ENCODE measurements around the gene GSTO2.

The GSTO2 gene

DNA sequence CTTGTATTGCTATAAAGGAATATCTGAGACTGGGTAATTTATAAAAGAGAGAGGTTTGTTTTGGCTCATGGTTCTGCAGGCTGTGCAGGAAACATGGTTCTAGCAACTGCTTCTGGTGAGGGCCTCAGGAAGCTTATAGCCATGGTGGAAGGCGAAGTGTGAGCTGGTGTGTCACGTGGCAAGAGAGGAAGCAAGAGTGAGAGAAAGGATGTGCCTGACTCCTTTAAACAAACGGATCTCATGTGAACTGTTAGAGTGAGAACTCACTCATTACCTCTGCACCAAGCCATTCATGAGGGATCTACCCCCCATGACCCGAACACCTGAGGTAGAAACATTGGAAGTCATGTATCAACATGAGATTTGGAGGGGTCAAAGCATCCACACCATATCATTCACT lies 77.0 kb downstream of the GSTO2 start:
- DNase-seq, result no peak

- DNase-seq, result no peak
These were observed 78.5 kb downstream of the GSTO2 start for GRCh38 chr10:104347295-104348045.

GRCh38 chr10:104348601-104349000 lies 79.6 kb downstream of the GSTO2 start:
- DNase-seq, result no peak

DNA sequence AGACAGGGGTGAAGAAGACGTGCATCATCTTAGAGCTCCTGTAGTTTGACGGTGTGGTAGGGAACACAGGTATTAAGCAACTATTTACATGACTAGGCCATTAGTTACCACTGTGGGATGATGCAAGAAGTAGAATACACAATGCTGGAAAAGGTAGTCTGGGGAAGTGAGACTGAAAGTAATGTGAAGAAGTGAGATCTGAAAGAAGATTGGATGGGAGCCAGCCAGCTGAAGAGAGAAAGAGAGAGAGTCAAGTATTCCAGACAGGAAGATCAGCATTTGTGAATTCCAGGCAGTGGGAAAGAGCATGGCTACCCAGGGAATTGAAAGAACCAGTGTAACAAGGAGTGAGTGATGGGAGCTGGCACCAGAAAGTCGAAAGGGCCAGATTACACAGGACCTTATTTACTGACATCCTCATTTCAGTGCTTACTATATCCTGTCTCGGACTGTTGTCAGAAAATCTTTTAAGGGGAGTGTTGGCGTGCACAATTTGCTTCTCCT lies 80.7 kb downstream of the GSTO2 start:
- no peak for DNase-seq

DNA sequence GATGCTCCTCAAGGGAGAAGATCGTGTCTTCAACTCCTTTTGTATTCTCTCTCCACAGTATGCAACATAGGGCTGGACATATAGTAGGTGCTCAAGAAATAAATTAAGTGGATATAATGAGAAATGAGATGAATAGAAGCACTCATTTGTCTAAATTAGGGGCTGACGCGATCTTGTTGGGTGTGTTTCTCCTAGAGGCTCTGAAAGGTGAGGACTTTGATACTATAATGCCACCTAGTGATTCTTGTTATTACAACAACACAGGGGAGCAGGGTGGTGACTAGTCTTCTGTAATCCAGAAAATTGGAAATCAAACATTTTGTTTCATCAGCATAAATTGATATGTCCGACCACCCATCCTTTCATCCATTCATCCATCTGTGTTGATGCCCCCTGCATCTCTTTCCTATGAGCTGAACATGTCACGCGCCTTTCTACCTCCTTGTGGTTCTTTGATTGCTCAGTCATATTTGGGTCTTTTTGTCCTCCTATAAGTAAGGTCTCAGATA lies 81.2 kb downstream of the GSTO2 start:
- peak; percentile 79 for DNase-seq

DNA sequence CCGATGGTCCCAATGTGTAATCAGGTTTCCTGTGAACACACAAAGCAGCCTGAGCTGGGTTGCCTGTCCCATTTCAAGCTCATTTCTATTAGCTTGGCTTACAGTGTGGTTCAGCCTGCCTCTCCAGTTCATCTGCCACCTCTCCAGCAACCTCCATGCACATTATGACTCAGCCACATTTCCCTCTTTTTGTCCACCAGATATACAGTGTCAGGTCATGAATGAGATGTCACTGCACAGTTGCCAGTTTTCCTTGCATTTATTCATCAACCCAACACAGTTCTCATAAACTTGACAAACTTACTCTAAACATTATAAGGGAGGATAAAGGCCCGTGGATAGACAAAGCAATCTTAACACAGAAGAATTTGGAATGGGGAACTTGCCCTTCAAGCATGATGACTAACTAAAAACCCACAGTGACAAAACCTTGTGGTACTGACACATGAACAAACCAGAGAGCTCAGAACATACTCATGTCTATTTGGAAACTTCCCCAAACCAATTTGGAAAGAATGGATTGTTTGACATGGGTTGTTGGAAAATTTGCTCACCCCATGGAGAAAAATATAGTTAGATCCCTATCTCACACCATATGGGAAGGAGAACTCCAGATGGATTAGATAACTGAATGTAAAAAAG lies 82.2 kb downstream of the GSTO2 start:
- no peak for DNase-seq

DNA sequence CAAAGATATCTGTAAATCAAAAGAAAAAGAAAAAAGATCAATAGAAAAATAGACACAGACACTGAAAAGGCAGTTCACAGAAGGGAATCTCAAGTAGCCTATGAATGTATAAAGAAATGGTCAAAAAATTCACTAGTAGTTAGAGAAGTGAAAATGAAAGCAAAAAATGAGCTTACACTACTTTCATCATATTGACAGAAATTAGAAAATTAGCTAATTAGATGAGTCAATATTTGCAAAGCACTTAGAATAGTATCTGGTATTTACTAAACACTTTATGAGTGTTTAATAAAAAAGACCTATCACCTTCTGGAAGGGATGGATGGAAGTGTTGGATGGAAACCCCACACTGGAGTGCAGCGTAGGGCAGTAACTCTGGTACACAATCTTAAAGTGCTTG lies 82.9 kb downstream of the GSTO2 start:
- no peak for DNase-seq

DNA sequence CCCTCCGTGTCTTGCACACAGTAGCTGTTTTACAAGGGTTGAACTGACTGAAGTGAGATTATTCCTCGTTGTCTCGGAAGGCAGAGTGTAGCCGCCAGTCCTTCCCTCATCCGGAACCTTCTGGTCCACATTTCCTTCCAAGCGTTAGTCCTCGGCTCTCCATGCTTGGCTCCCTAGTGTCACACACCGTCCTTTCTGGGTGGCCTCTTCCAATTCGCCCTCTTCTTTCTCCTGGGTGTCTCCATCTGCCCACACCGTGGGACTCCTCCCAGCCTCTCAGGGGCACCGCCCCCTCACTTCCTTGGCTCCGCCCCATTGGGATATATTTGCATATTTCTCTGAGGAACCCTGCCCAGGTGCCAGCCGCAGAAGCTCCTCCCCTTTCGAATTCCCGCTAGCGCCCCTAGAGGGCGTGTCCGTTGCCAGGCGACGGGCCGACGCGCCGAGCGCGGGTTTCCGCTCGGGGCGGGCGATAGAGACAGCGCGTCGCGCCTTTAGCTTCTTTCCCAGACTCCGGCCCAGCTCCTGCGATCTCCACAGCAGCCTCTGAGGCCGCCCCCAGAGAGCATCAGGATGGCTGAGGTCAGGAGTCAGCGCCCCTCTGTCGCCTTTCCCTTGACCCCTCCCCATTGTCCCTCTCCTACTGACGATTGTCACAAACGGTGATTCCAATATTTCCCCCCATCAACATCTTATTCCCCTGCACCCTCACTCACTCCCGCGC lies 84.5 kb downstream of the GSTO2 start, which contains the start of gene CFAP58:
Gene CFAP58 (plus strand): TSS at position 509 of the 724 bp plus-strand sequence. CDS start 65 bp downstream, at position 574.
- DNase-seq, result peak; percentile 97

All from CD4-positive, alpha-beta T cell treated with Interleukin-21 for 1 hour (primary cell).